Muscle layer of duodenum (tissue), 2 donors: ENCODE measurements around the gene ENPP6.

Source experiments
- H3K27ac ChIP-seq: one replicate; pipeline ENCODE4 v1.7.0; 2013; ENCODE audit warnings: mild to moderate bottlenecking, low read length
- H3K27me3 ChIP-seq: one replicate; pipeline ENCODE4 v1.7.0; 2013; ENCODE audit warnings: low read depth, mild to moderate bottlenecking, control low read depth, low read length
- H3K36me3 ChIP-seq, 2 donors: one replicate each; pipeline ENCODE4 v1.7.0; 2013; ENCODE audit warnings: low read length in 2 of 2, control low read depth in 1 of 2, mild to moderate bottlenecking in 1 of 2; ENCODE audit not compliant: insufficient read depth in 2 of 2, control insufficient read depth in 1 of 2
- H3K4me1 ChIP-seq, 2 donors: one replicate each; pipeline ENCODE4 v1.7.0; 2013; ENCODE audit warnings: low read length in 2 of 2, mild to moderate bottlenecking in 2 of 2, control low read depth in 1 of 2, moderate library complexity in 1 of 2; ENCODE audit not compliant: insufficient read depth in 2 of 2, control insufficient read depth in 1 of 2
- H3K4me3 ChIP-seq, 2 donors: one replicate each; pipeline ENCODE4 v1.7.0; 2013; ENCODE audit warnings: low read length in 2 of 2, low read depth in 1 of 2, mild to moderate bottlenecking in 1 of 2
- H3K9me3 ChIP-seq, 2 donors: one replicate each; pipeline ENCODE4 v1.7.0; 2013; ENCODE audit warnings: low read length in 2 of 2, control low read depth in 1 of 2, mild to moderate bottlenecking in 1 of 2; ENCODE audit not compliant: control insufficient read depth in 1 of 2
- donor health status: healthy.

ENPP6 gene

DNA sequence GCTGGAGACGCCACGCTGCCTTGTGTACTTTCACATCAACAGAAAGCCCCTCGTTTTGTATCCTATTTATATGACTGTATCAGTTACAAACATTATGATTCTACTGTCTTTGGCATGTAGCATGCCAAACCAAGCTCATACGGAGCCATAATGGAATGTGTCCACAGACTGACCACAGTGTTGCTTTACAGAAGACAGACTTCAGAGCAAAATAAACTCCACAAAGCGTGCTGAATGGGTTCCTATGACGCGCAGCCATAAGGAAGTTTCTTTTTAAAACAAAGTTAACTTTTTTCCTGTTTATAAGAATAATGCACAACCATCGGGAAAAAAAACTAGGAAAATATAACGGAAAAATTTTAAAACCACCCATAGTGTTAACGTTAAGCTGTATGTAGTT lies 176.5 kb downstream of the ENPP6 start:
- no peak overlapping the region for H3K4me3 ChIP-seq
- no peaks in the 10 kb centered on the region for H3K4me1 ChIP-seq
- H3K9me3 ChIP-seq: peaks cover 0 to 8% of the 10 kb centered on the region in 2 donors
- no peaks in the 10 kb centered on the region for H3K36me3 ChIP-seq
- H3K27ac ChIP-seq: no peak overlapping the region
- H3K27me3 ChIP-seq: peaks cover 5% of the 10 kb centered on the region

GRCh38 chr4:184039963-184040383 lies 177.7 kb downstream of the ENPP6 start:
- Histone ChIP-seq H3K4me3 (peak overlapping the region in 1 of 2 donors; percentile 31), H3K27me3 (peaks cover 5% of the 10 kb centered on the region), H3K27ac (no peak overlapping the region), H3K36me3 (no peaks in the 10 kb centered on the region), H3K9me3 (peaks cover 0 to 6% of the 10 kb centered on the region in 2 donors), H3K4me1 (no peaks in the 10 kb centered on the region)
